ENCODE results near the gene RAB36. TPM values are rescaled to one million over a fixed set of nuclear protein-coding genes. Genes with fewer than 3 reads are reported as not detected.

The RAB36 gene
- total RNA-seq, 6 experiments from 2014 or later = 5.4 to 7.1 (median 6.3) TPM

GRCh38 chr22:23124611-23125511, 20.4 kb upstream of the RAB36 start:
- no peak overlapping the region for H3K27ac Mint-ChIP-seq
- peaks cover 22% of the 10 kb centered on the region for H3K27me3 Mint-ChIP-seq (ENCODE audit: insufficient read depth)
- DNase-seq = no peak
- H3K4me3 Mint-ChIP-seq = no peak overlapping the region
- peaks cover 6% of the 10 kb centered on the region for H3K4me1 Mint-ChIP-seq (ENCODE audit: low read depth)
- H3K9me3 Mint-ChIP-seq = no peaks in the 10 kb centered on the region
- TF ChIP-seq CTCF (IDR thresholded peaks at IDR 0.05) = no peak
- peaks cover 5% of the 10 kb centered on the region; the same call in 1 of the 2 replicates for H3K36me3 Mint-ChIP-seq (ENCODE audit: low read depth)

GRCh38 chr22:23125512-23126103, 19.7 kb upstream of the RAB36 start:
- no peak for TF ChIP-seq CTCF (IDR thresholded peaks at IDR 0.05)
- Mint-ChIP-seq H3K27ac (no peak overlapping the region), H3K9me3 (no peaks in the 10 kb centered on the region), H3K36me3 (ENCODE audit: low read depth) (peaks cover 5% of the 10 kb centered on the region; the same call in 1 of the 2 replicates), H3K4me1 (ENCODE audit: low read depth) (peaks cover 6% of the 10 kb centered on the region), H3K27me3 (ENCODE audit: insufficient read depth) (peaks cover 24% of the 10 kb centered on the region), H3K4me3 (no peak overlapping the region)
- DNase-seq = no peak

- peaks cover 5% of the 10 kb centered on the region; the same call in 1 of the 2 replicates for H3K36me3 Mint-ChIP-seq (ENCODE audit: low read depth)
- H3K9me3 Mint-ChIP-seq = no peaks in the 10 kb centered on the region
- H3K27me3 Mint-ChIP-seq (ENCODE audit: insufficient read depth) = peaks cover 21% of the 10 kb centered on the region
- no peak; the same call in 1 of the 2 replicates for TF ChIP-seq CTCF (IDR thresholded peaks at IDR 0.05)
- DNase-seq = no peak
- H3K27ac Mint-ChIP-seq = no peak overlapping the region
- no peak overlapping the region for H3K4me3 Mint-ChIP-seq
- peaks cover 6% of the 10 kb centered on the region for H3K4me1 Mint-ChIP-seq (ENCODE audit: low read depth)
These were observed 18.9 kb upstream of the RAB36 start for GRCh38 chr22:23126165-23127054.

GRCh38 chr22:23127055-23127756, 18.1 kb upstream of the RAB36 start:
- Mint-ChIP-seq H3K27me3 (ENCODE audit: insufficient read depth) (peaks cover 21% of the 10 kb centered on the region), H3K4me3 (no peak overlapping the region), H3K4me1 (ENCODE audit: low read depth) (peaks cover 6% of the 10 kb centered on the region), H3K36me3 (ENCODE audit: low read depth) (peaks cover 5% of the 10 kb centered on the region; the same call in 1 of the 2 replicates), H3K9me3 (no peaks in the 10 kb centered on the region), H3K27ac (no peak overlapping the region)
- DNase-seq = no peak
- TF ChIP-seq CTCF (IDR thresholded peaks at IDR 0.05) = no peak

GRCh38 chr22:23127788-23128187, 17.5 kb upstream of the RAB36 start:
- H3K9me3 Mint-ChIP-seq = no peaks in the 10 kb centered on the region
- no peak for DNase-seq

More at GRCh38 chr22:23127788-23128187, 17.5 kb upstream of the RAB36 start:
- TF ChIP-seq CTCF (IDR thresholded peaks at IDR 0.05) = no peak
- H3K36me3 Mint-ChIP-seq (ENCODE audit: low read depth) = peaks cover 5% of the 10 kb centered on the region; the same call in 1 of the 2 replicates
- peaks cover 26% of the 10 kb centered on the region for H3K27me3 Mint-ChIP-seq (ENCODE audit: insufficient read depth)
- peaks cover 6% of the 10 kb centered on the region for H3K4me1 Mint-ChIP-seq (ENCODE audit: low read depth)
- no peak overlapping the region for H3K4me3 Mint-ChIP-seq
- H3K27ac Mint-ChIP-seq = no peak overlapping the region

Data from HFFc6 (cell line).